IMR-90 (cell line): Measurements from ENCODE around the gene PRKCE.

Experiments
- CEBPB ChIP-seq: IDR thresholded peaks from 2 replicates; pipeline ENCODE4 v1.6.1; 2012; ENCODE audit warnings: low read depth, low read length, improper control_type of control experiment
- MXI1 ChIP-seq: IDR thresholded peaks from 2 replicates; pipeline ENCODE4 v1.6.1; 2012; ENCODE audit warnings: low read depth, mild to moderate bottlenecking, low read length, moderate library complexity, borderline replicate concordance
- POLR2A ChIP-seq: IDR thresholded peaks from 2 replicates; pipeline ENCODE4 v1.6.1; 2012; ENCODE audit warnings: mild to moderate bottlenecking, low read depth, low read length
- RCOR1 ChIP-seq: IDR thresholded peaks from 2 replicates; pipeline ENCODE4 v1.6.1; 2012; ENCODE audit warnings: mild to moderate bottlenecking, low read length, improper control_type of control experiment; ENCODE audit not compliant: insufficient replicate concordance
- TF ChIP-seq, protein P1 (sequence below): conservative IDR thresholded peaks from 2 replicates; pipeline ENCODE4 v1.5.1; 2012; ENCODE audit warnings: mild to moderate bottlenecking, low read depth, low read length, improper control_type of control experiment

DNA sequence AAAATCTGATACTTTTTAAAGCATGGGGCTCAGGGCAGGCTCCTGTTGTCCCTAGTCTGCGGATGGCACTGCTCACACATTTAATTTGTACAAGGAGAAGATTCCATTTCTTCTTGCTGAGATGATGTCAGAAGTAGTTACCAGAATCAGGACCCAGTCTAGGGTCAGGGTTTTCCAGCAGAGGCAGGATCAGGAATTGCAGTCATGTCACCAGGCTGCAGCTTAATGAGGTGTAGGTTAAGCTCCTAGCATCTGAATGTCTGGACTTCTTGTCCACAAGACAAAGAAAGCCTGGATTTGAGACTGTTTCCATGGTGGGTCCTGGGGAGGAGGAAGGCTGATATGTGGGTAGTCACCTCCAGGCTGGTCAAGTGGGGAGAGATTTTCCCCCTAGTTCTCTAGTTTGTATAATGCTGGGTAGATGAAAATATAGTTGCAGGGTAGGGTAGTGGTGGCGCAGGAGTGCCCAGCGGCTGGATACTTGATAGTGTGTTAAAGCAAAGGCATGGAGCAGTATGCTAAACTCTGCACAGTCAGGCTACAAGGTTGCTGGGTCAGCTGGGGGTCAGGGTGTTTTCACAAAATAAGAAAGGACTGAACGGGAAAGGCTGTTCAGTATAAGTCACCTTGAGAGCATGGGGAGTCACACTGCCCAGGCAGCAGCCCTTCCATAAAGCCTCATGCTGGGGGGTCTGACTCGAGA lies 148.4 kb downstream of the PRKCE start:
- no peak for TF ChIP-seq MXI1
- TF ChIP-seq, protein P1, sequence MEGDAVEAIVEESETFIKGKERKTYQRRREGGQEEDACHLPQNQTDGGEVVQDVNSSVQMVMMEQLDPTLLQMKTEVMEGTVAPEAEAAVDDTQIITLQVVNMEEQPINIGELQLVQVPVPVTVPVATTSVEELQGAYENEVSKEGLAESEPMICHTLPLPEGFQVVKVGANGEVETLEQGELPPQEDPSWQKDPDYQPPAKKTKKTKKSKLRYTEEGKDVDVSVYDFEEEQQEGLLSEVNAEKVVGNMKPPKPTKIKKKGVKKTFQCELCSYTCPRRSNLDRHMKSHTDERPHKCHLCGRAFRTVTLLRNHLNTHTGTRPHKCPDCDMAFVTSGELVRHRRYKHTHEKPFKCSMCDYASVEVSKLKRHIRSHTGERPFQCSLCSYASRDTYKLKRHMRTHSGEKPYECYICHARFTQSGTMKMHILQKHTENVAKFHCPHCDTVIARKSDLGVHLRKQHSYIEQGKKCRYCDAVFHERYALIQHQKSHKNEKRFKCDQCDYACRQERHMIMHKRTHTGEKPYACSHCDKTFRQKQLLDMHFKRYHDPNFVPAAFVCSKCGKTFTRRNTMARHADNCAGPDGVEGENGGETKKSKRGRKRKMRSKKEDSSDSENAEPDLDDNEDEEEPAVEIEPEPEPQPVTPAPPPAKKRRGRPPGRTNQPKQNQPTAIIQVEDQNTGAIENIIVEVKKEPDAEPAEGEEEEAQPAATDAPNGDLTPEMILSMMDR, result no peak
- TF ChIP-seq POLR2A, result no peak
- no peak for TF ChIP-seq CEBPB
- TF ChIP-seq RCOR1, result no peak
